HG02870 (cell line): ENCODE data around the gene MAD2L2.

Experiments
- ATAC-seq: cut with Tn5 transposase; IDR thresholded peaks from one replicate; pipeline ENCODE4 v1.9.1; 2021; ENCODE audit warnings: mild to moderate bottlenecking, moderate library complexity; ENCODE audit not compliant: unreplicated experiment

MAD2L2 gene

DNA sequence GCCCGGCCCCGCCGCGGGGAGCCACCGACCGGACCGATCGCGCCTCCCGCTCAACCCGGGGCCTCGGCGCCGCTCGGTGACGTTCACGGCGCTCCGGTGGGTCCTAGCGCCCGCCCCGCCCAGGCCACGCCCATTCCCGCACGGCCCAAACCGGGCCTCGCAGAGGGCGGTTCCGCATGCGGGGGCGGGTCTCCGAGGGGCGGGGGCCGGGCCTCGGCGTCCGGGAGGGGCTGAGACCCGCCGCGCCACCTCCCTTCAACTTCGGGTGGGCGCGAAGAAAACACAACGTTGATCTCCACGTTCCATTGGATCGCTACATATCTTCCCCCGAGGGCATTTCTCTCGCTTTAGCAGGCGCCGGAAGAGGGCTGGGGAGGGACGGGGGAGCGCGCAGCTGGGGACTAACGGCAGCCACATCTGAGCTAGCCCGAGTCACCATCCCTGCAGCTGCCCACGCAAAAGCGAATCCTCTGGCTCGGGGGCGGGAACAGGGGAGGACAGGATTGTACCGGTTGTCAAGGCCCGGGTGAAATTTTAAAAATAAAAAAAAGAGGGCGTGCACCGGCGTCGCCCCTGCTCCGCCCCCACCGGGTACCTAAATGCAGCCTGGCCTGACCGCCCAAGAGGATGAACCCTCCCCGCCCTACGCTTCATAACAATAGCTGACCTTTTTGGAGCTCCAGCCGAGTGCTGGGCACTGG lies at the start of gene MAD2L2:
Gene MAD2L2, minus strand, starts transcription at position 78 of the 701 bp plus-strand sequence. CDS start 547 bp downstream, outside the sequence.
- peak; percentile 79 for ATAC-seq

DNA sequence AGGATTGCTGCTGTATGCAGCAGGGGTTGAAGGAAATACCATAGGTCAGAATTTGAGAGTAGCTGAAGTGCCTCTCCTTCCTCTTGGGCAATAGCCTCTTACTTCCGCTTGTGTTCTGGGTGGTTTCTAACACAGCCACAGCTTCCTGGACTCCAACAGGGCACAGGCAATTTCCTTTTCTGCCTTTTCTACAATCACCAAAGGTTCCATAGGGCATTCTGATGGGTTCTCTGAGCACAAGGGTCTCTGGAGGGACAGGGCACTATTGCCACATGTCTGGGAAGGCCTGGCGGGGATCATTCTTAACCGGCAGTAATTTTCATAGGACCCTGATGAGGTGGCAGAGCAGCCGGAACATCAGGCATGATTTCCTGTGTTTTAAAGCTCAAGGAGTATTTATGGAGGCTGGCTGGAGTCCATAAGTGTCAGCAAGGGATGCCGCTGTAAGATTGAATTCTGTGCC lies 49.5 kb upstream of the MAD2L2 start:
- no peak for ATAC-seq

- ATAC-seq: no peak
These were observed 48.8 kb upstream of the MAD2L2 start for GRCh38 chr1:11729498-11730428.

DNA sequence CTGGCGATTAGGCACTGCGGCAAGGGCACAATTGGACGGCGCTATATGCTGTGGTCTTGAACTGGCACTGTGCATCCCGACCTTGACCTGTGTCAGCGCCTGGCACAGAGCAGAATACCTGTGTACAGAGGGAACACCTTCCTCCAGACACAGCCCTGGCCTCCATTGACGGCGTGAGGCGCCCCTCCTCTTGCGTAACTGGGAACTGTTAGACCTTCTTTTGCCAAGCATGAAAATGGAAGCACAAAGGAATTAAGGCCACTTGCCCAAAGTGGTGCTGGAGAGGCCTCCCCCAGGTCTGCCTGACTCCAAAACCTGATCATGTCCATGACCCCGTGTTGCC lies 48.2 kb upstream of the MAD2L2 start:
- no peak for ATAC-seq

DNA sequence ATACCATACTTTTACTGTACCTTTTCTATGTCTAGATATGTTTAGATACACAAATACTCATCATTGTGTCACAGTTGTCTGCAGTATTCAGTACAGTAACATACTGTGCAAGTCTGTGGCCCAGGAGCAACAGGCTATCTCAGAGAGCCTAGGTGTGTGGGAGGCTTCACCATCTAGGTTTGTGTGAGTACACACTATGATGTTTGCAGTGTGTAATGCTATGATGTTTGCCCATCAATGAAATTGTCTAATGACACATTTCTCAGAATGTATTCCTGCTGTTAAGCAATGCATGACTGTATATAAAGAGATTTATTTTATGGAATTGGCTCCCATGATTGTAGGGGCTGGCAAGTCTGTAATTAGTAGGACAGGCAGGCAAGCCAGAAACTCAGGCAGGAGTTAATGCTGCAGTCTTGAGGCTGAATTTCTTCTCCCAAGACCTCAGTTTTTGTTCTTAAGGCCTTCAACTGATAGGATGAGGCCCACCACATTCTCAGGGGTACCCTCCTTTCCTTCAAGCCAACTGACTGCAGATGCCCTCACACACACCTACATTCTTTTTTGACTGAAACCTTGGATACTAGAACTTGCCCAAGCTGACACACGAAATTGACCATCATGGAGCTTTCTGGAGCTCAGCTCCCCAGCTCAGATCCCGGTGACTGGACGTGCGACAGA lies 47.3 kb upstream of the MAD2L2 start:
- no peak for ATAC-seq

DNA sequence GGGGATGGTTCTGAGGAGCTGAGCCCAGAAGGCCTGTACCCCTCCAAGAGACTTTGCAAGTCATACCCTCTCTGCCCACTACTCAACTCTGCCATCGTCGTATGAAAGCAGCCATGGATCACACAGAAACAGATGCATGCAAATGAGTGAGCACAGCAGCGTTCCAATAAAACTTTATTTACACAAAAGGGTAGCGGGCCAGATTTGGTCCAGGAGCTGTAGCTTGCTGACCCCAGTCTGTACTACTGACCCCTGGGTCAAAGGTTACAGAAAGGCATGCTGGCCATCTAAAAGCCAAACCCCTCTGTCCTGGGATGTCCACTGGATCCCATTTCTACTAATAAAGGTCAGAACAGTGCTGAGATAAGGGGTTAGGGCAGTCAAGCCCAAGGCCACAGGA lies 46.2 kb upstream of the MAD2L2 start:
- ATAC-seq: no peak

GRCh38 chr1:11725616-11726015 lies 44.7 kb upstream of the MAD2L2 start:
- no peak for ATAC-seq

GRCh38 chr1:11722538-11722937 lies 41.6 kb upstream of the MAD2L2 start:
- no peak for ATAC-seq

- ATAC-seq: no peak
These were observed 40.4 kb upstream of the MAD2L2 start for GRCh38 chr1:11721311-11721710.

DNA sequence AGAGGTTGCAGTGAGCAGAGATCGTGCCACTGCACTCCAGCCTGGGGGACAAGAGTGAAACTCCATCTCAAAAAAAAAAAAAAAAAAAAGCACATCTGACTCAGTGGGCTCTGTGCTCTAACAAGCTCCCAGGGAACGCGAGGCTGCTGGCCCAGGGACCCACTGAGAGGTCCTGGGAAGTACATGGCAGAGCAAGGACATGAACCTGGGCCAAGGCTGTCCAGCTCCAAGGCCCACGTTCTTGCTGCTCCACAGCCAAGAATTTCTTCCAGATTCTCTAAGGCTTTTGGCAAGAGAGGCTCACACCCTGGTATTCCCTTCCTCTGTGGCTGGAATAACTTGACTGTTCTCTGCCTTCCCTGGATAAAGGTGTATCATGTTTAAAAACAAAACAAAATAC lies 39.6 kb upstream of the MAD2L2 start:
- no peak for ATAC-seq

DNA sequence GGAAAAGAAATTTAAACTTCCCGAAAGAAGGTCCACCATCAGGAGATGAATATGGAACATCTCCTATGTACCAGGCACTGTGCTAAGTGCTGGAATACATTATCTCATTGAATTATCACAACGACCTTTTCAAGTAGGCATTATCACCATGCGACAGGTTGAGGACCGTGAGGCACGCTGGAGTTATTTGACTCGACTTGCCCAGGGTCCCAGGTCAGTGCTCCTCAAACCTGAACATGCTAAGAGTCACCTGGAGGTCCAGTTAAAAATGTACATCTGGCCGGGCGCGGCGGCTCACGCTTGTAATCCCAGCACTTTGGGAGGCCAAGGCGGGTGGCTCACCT lies 39.1 kb upstream of the MAD2L2 start:
- ATAC-seq: no peak

DNA sequence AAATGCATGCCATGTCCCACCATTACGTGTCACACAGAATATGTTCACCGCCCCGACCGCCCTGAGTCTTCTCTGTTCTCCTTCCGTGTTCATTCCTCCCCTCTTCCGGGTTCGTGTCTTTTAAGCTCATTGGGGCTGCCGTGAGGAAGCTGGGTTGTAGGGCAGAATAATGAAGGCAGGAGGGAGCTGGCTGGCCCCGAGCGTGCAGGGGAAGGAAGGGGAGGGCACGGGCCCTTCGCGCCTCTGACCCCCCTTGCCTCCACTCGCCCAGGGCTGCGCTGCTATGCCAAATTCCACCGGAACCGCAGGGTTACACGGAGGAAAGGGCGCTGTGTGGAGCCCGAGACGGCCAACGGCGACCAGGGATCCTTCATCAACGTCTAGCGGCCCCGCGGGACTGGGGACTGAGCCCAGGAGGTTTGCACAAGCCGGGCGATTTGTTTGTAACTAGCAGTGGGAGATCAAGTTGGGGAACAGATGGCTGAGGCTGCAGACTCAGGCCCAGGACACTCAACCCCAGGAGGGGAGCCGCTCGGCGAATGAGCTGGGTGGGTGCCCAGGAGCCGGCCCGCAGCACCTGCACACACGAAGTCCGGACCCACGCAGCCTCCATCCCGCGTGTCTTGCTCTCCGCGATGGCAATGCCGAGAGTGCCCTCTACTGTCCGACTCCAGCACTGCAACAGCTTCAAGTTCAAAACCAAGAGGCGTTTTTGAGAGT lies 38.5 kb upstream of the MAD2L2 start:
- ATAC-seq: peak; percentile 48

- ATAC-seq: no peak
These were observed 34.1 kb upstream of the MAD2L2 start for GRCh38 chr1:11714831-11715575.

GRCh38 chr1:11713095-11713494 lies 32.1 kb upstream of the MAD2L2 start:
- ATAC-seq: no peak

DNA sequence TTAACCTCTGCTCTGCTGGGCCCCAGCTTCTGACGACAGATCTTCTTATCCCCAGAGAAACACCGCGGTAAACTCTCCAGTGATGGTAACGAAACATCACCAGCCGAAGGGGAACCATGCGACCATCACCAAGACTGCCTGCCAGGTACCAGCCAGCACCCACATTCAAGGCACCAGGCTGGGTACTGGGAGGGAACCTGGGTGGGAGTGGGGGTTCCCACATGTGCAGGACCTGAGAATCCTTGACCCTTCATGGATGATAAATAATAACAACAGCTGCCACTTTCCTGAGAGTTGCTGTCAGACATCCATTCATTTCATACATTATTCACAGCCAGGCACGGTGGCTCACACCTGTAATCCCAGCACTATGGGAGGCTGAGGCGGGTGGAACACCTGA lies 31.3 kb upstream of the MAD2L2 start:
- ATAC-seq: no peak

GRCh38 chr1:11711490-11711889 lies 30.5 kb upstream of the MAD2L2 start:
- ATAC-seq: no peak

DNA sequence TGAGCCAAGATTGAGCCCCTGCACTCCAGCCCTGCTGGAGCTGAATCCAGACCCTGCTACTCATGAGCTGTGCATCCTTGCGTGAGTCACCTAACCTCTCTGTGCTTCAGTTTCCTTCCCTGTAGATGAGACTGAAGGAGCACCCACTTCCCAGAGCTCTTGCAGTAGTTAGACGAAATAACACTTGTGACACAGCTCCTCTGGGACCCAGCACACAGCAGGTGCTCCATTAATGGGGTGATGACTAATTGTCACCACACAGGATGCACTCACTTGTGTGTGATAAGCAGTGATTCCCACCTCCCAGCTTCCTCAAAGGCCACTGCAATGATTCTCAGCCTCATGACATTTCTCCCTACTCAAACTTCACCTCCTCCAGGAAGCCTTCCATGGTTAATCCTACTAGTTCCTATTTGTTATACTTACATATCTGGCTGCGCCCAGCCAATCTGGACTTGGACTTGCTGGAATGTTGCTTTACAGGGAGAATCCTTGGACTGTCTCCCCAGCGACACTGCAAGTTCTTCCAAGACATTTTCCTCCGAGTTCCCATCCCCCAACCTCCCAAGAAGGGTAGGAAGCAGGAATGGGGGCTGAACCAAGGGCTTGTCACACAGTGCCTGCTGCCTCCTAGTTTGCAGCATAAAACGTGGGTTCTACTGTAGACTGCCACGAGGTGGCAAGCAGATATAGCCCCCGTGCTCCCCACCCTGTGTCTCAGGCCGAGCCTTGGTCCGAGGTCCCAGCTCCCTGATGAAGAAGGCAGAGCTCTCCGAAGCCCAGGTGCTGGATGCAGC lies 27.8 kb upstream of the MAD2L2 start:
- no peak for ATAC-seq

- no peak for ATAC-seq
These were observed 26.8 kb upstream of the MAD2L2 start for GRCh38 chr1:11707621-11708276.

DNA sequence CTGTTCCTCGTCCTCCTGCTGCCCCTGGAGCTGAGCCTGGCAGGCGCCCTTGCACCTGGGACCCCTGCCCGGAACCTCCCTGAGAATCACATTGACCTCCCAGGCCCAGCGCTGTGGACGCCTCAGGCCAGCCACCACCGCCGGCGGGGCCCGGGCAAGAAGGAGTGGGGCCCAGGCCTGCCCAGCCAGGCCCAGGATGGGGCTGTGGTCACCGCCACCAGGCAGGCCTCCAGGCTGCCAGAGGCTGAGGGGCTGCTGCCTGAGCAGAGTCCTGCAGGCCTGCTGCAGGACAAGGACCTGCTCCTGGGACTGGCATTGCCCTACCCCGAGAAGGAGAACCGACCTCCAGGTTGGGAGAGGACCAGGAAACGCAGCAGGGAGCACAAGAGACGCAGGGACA lies 25.3 kb upstream of the MAD2L2 start:
- no peak for ATAC-seq
